Caco-2 (cell line): ENCODE measurements around the gene RAD50. TPM values are rescaled to one million over a fixed set of nuclear protein-coding genes. Genes with fewer than 3 reads are reported as not detected.

Experiments
- BruUV-seq: library from RNA; stranded (reverse); fragments of 400-500 nt; replicated peaks from 2 replicates; lab custom pipeline; 2021; lab: Mats Ljungman, UMichigan
- CTCF ChIA-PET: fragments of 300-600 bp; sonication (Branson Sonifier 250); formaldehyde crosslinking; loops from one replicate; lab custom pipeline; 2022; ENCODE audit warnings: antibody characterized with exemption; lab: Charles Lee
- POLR2A ChIA-PET: fragments of 300-600 bp; sonication (Branson Sonifier 250); formaldehyde crosslinking; loops from one replicate; lab custom pipeline; 2022; ENCODE audit warnings: antibody characterized with exemption; lab: Charles Lee
- DNase-seq, 2 experiments: peaks; one replicate each; pipeline versions ENCODE4 v3.0.0 to v3.0.0-alpha.2; 2020 to 2022
- H3K27me3 ChIP-seq: replicated peaks from 2 replicates; pipeline ENCODE4 v1.6.0; 2011; ENCODE audit warnings: low read length; ENCODE audit not compliant: control insufficient read depth, insufficient read depth
- H3K36me3 ChIP-seq: 2 replicates; pipeline ENCODE4 v1.5.1; 2011; ENCODE audit warnings: low read length; ENCODE audit not compliant: control insufficient read depth, insufficient read depth
- H3K4me1 ChIP-seq: fragments of 250-450 bp; sonication (Bioruptor Pico); 2 replicates; pipeline ENCODE4 v1.5.1; 2020; ENCODE audit warnings: mild to moderate bottlenecking
- H3K4me3 ChIP-seq: 2 replicates; pipeline ENCODE4 v1.5.1; 2011; ENCODE audit warnings: low read depth, mild to moderate bottlenecking, control low read depth, low read length
- H3K9me3 ChIP-seq: fragments of 250-450 bp; sonication (Bioruptor Pico); 2 replicates; pipeline ENCODE4 v1.5.1; 2020; ENCODE audit warnings: mild to moderate bottlenecking, moderate library complexity
- H3K27ac Mint-ChIP-seq: one replicate; pipeline ENCODE4 v1.8.0; 2022; ENCODE audit warnings: mixed read lengths; ENCODE audit not compliant: unreplicated experiment
- H3K27me3 Mint-ChIP-seq: one replicate; pipeline ENCODE4 v1.8.0; 2022; ENCODE audit warnings: mixed read lengths; ENCODE audit not compliant: insufficient read depth, unreplicated experiment
- H3K36me3 Mint-ChIP-seq: one replicate; pipeline ENCODE4 v1.8.0; 2022; ENCODE audit warnings: mild to moderate bottlenecking, mixed read lengths; ENCODE audit not compliant: insufficient read depth, unreplicated experiment
- H3K4me1 Mint-ChIP-seq: one replicate; pipeline ENCODE4 v1.8.0; 2022; ENCODE audit warnings: low read depth, mixed read lengths; ENCODE audit not compliant: unreplicated experiment
- H3K4me3 Mint-ChIP-seq: one replicate; pipeline ENCODE4 v1.8.0; 2022; ENCODE audit warnings: mild to moderate bottlenecking, moderate library complexity, mixed read lengths; ENCODE audit not compliant: unreplicated experiment
- H3K9me3 Mint-ChIP-seq: one replicate; pipeline ENCODE4 v1.8.0; 2022; ENCODE audit warnings: mixed read lengths; ENCODE audit not compliant: unreplicated experiment
- intact Hi-C: fragments of 100-400 bp; cut with micrococcal nuclease; formaldehyde crosslinking; loops from one replicate; pipeline ENCODE4 v1.10.0; 2022; ENCODE audit not compliant: unreplicated experiment
- total RNA-seq: library from RNA; stranded (reverse); gene quantifications from 2 replicates; pipeline ENCODE4 v1.2.3, GENCODE V29; 2022
- TF ChIP-seq, protein P1 (sequence below), 2 experiments: fragments of 200-600 bp in 1 of 2; IDR thresholded peaks; 1 replicate in 1 of 2; 2 replicates in 1 of 2; pipeline versions ENCODE4 v1.5.1 to v1.8.0; 2011 to 2022; ENCODE audit warnings: antibody characterized with exemption in 1 of 2, control low read depth in 1 of 2, inconsistent platforms in 1 of 2, low read depth in 1 of 2, low read length in 1 of 2, mild to moderate bottlenecking in 1 of 2, moderate library complexity in 1 of 2; ENCODE audit not compliant: insufficient read depth in 1 of 2, severe bottlenecking in 1 of 2, unreplicated experiment in 1 of 2

The RAD50 gene
- total RNA-seq, 1 experiment from 2014 or later = 53.2 TPM

DNA sequence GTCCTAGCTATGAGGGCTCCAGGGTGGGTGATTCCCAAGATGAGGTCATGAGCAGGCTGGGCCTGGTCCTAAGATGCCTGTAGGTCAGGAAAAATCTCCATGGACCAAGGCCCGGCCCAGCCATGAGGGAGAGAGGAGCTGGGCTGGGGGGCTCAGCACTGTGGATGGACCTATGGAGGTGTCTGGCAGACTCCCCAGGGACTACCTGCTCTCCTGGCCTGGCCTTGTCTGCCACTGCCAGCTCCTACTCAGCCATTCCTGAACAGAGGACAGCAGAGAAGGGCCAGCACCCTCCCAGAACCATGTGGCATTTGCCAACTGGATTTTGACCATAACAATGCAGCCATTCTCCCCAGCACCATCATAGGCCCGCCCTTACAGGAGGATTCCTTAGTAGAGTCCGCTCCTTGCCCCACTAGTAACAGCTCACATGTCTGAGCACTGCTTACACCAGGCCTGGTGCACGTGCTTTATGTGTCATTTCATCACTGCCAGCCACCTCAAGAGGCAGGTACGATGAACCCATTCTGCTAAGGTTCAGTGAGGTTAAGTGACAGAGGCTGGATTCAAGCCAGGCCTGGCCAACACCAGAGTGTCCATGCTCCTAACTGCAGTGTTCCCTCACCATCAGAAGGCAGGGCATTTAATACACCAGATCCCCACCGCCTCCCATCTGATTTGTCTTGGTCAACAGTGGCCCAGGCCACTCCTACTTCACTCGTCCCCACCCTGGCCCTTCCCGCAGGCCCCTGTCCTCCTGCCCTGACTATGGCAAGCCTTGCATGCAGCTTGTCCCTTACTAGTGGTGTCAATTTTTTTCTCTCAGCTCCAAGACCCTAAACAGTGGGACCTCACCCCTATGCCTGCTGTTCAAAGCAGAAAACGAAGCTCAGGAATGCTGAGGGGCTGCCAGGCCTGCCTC, 101.9 kb downstream of the RAD50 start:
- intact Hi-C loops = no loop called here
- H3K27me3 Mint-ChIP-seq = no peaks in the 10 kb centered on the region
- peaks cover 1% of the 10 kb centered on the region for H3K4me1 Mint-ChIP-seq
- Histone ChIP-seq H3K4me3 (no peak overlapping the region), H3K27me3 (no peaks in the 10 kb centered on the region), H3K4me1 (peaks cover 4% of the 10 kb centered on the region), H3K36me3 (no peaks in the 10 kb centered on the region), H3K9me3 (no peaks in the 10 kb centered on the region)
- H3K27ac Mint-ChIP-seq = no peak overlapping the region
- ChIA-PET POLR2A (interaction anchor here (0.6 kb wide), 1 partner anchor 14 kb away, joined by 13 read pairs; no protein-coding TSS in a partner anchor), CTCF (no interaction called here)
- DNase-seq = no peak
- TF ChIP-seq, protein P1, sequence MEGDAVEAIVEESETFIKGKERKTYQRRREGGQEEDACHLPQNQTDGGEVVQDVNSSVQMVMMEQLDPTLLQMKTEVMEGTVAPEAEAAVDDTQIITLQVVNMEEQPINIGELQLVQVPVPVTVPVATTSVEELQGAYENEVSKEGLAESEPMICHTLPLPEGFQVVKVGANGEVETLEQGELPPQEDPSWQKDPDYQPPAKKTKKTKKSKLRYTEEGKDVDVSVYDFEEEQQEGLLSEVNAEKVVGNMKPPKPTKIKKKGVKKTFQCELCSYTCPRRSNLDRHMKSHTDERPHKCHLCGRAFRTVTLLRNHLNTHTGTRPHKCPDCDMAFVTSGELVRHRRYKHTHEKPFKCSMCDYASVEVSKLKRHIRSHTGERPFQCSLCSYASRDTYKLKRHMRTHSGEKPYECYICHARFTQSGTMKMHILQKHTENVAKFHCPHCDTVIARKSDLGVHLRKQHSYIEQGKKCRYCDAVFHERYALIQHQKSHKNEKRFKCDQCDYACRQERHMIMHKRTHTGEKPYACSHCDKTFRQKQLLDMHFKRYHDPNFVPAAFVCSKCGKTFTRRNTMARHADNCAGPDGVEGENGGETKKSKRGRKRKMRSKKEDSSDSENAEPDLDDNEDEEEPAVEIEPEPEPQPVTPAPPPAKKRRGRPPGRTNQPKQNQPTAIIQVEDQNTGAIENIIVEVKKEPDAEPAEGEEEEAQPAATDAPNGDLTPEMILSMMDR (IDR thresholded peaks at IDR 0.05; ENCODE audit: insufficient read depth in 1 of 2, low read depth in 1 of 2, low read length in 1 of 2, severe bottlenecking in 1 of 2, unreplicated experiment in 1 of 2) = no peak
- no peaks in the 10 kb centered on the region for H3K36me3 Mint-ChIP-seq
- H3K9me3 Mint-ChIP-seq = no peaks in the 10 kb centered on the region
- no peak overlapping the region for H3K4me3 Mint-ChIP-seq
- no TSS peak for BruUV-seq

DNA sequence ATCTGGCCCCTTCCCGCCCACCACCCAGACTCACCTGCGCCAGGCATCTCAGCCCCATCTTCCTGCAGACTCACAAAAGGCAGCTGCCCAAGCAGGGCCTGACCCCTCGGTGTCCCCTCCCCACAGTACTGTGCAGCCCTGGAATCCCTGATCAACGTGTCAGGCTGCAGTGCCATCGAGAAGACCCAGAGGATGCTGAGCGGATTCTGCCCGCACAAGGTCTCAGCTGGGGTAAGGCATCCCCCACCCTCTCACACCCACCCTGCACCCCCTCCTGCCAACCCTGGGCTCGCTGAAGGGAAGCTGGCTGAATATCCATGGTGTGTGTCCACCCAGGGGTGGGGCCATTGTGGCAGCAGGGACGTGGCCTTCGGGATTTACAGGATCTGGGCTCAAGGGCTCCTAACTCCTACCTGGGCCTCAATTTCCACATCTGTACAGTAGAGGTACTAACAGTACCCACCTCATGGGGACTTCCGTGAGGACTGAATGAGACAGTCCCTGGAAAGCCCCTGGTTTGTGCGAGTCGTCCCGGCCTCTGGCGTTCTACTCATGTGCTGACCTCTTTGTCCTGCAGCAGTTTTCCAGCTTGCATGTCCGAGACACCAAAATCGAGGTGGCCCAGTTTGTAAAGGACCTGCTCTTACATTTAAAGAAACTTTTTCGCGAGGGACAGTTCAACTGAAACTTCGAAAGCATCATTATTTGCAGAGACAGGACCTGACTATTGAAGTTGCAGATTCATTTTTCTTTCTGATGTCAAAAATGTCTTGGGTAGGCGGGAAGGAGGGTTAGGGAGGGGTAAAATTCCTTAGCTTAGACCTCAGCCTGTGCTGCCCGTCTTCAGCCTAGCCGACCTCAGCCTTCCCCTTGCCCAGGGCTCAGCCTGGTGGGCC, 103.1 kb downstream of the RAD50 start:
- H3K27me3 Mint-ChIP-seq = no peaks in the 10 kb centered on the region
- Histone ChIP-seq H3K27me3 (no peaks in the 10 kb centered on the region), H3K4me3 (no peak overlapping the region), H3K4me1 (peaks cover 13% of the 10 kb centered on the region), H3K9me3 (no peaks in the 10 kb centered on the region), H3K36me3 (no peaks in the 10 kb centered on the region)
- DNase-seq = no peak
- H3K4me3 Mint-ChIP-seq = no peak overlapping the region
- no peaks in the 10 kb centered on the region for H3K36me3 Mint-ChIP-seq
- CTCF ChIA-PET = no interaction called here
- POLR2A ChIA-PET = no interaction called here
- BruUV-seq = no TSS peak
- intact Hi-C loops = loop anchor here (5.0 kb wide), 1 partner anchor 162 kb away; no protein-coding TSS in a partner anchor
- TF ChIP-seq, protein P1 (IDR thresholded peaks at IDR 0.05; ENCODE audit: insufficient read depth in 1 of 2, low read depth in 1 of 2, low read length in 1 of 2, severe bottlenecking in 1 of 2, unreplicated experiment in 1 of 2) = no peak
- peaks cover 8% of the 10 kb centered on the region for H3K4me1 Mint-ChIP-seq
- H3K27ac Mint-ChIP-seq = no peak overlapping the region
- no peaks in the 10 kb centered on the region for H3K9me3 Mint-ChIP-seq
